ENCODE data around the gene FADS2. TPM values are rescaled to one million over a fixed set of nuclear protein-coding genes. Genes with fewer than 3 reads are reported as not detected.
A peak's percentile ranks its signal among the peaks of the same experiment; 100 is the strongest.

The FADS2 gene
- total and polyA plus RNA-seq, 2 experiments from 2014 or later: 124 to 392 TPM

DNA sequence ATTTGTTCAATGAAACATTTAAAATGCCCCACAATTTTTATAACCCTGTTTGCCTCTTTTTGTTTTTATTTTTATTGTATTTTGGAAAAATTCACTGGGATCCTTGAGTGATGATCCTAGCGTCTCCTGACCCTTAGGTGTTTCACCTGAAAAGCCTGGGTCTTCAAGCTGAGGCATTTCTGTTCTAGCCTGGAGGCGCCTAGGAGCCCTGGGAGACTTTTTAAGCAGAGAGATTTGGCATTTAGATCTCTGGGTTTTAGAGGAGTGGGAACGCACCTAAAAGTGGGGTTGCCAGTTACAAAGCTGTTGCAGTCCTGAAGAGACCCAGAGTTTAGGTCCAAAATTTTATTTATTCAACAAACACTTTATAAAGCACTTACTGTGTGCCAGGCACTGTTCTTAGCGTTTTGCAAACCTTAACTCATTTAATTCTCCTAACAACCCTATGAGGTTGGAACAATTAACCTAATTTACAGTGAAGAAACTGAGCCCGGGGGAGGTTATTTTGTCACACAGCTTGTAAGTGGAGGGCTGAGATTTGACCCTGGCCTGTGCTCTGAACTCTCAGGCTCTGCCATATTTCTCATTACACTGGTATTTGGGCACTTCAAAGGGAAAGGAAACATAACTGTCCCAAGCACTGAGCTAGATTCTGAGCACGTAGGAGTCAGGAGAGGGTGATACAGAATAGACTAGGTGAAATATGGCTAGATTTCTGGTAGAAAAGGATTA is 10.5 kb upstream of the FADS2 start:
- H3K79me2 ChIP-seq (replicated peaks; ENCODE audit: insufficient read depth): peaks cover 68% of the 10 kb centered on the region
- H3F3A ChIP-seq (replicated peaks; ENCODE audit: low read depth): peaks cover 15% of the 10 kb centered on the region
- H4K20me1 ChIP-seq (replicated peaks; ENCODE audit: insufficient read depth): peaks cover 5% of the 10 kb centered on the region
- no peak overlapping the region for H2AFZ ChIP-seq
- ATAC-seq (no peak), DNase-seq (ENCODE audit: low spot score) (no peak)
- H3K4me2 ChIP-seq: peak overlapping the region; percentile 77
- H3K27ac Mint-ChIP-seq: peak overlapping the region; percentile 70
- peak overlapping the region; percentile 96 for H3K4me3 Mint-ChIP-seq
- peaks cover 7% of the 10 kb centered on the region for H3K36me3 ChIP-seq (ENCODE audit: insufficient read depth)
- H3K4me1 ChIP-seq (ENCODE audit: insufficient read depth): peaks cover 11% of the 10 kb centered on the region
- H3K9me2 ChIP-seq (ENCODE audit: insufficient read depth): peaks cover 5% of the 10 kb centered on the region; the same call in 1 of the 2 replicates
- H3K4me3 ChIP-seq: peak overlapping the region; percentile 89
- peaks cover 27% of the 10 kb centered on the region for H3K36me3 Mint-ChIP-seq (ENCODE audit: low read depth)
- peaks cover 15% of the 10 kb centered on the region for H3K4me1 Mint-ChIP-seq
- peaks cover 20% of the 10 kb centered on the region for H3K27me3 Mint-ChIP-seq (ENCODE audit: insufficient read depth, low read depth, poor library complexity)
- peak overlapping the region; percentile 88 for H3K27ac ChIP-seq (ENCODE audit: low read depth)
- TF ChIP-seq, protein P1, sequence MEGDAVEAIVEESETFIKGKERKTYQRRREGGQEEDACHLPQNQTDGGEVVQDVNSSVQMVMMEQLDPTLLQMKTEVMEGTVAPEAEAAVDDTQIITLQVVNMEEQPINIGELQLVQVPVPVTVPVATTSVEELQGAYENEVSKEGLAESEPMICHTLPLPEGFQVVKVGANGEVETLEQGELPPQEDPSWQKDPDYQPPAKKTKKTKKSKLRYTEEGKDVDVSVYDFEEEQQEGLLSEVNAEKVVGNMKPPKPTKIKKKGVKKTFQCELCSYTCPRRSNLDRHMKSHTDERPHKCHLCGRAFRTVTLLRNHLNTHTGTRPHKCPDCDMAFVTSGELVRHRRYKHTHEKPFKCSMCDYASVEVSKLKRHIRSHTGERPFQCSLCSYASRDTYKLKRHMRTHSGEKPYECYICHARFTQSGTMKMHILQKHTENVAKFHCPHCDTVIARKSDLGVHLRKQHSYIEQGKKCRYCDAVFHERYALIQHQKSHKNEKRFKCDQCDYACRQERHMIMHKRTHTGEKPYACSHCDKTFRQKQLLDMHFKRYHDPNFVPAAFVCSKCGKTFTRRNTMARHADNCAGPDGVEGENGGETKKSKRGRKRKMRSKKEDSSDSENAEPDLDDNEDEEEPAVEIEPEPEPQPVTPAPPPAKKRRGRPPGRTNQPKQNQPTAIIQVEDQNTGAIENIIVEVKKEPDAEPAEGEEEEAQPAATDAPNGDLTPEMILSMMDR (conservative IDR thresholded peaks at IDR 0.05; ENCODE audit: low read depth in 2 of 2): no peak
- TF ChIP-seq CREB1 (CRISPR knock-in tag; IDR thresholded peaks at IDR 0.05; ENCODE audit: low read depth): no peak
- H3K9me3 Mint-ChIP-seq: no peaks in the 10 kb centered on the region; the same call in 2 of the 3 replicates
- no peaks in the 10 kb centered on the region for H3K27me3 ChIP-seq (ENCODE audit: insufficient read depth)

DNA sequence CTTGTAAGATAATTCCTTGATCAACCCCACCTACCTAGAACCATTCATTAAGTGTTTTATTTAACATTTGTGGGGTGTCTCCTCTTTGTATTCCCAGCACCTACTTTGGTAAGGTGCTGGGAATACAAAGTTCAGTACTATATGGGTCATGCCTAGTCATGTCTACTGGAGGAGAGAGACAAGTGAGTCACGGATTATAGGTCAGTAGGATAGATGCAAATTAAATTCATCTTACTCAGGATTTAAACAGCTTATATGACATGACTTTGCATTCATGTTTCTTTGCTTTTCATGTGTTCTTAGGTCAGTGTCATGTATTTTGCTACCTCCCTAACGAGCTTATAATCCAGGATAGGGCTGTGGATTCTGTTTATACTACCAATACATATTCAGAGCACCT is 7.9 kb upstream of the FADS2 start:
- Mint-ChIP-seq H3K4me3 (no peak overlapping the region), H3K27me3 (ENCODE audit: insufficient read depth, low read depth, poor library complexity) (peaks cover 12% of the 10 kb centered on the region), H3K9me3 (no peaks in the 10 kb centered on the region; the same call in 2 of the 3 replicates), H3K27ac (no peak overlapping the region), H3K4me1 (peaks cover 7% of the 10 kb centered on the region; the same call in 2 of the 3 replicates), H3K36me3 (ENCODE audit: low read depth) (peaks cover 14% of the 10 kb centered on the region)
- DNase-seq (ENCODE audit: low spot score) (no peak), ATAC-seq (no peak)
- H4K20me1 ChIP-seq (replicated peaks; ENCODE audit: insufficient read depth): peaks cover 5% of the 10 kb centered on the region; the same call in 1 of the 2 replicates
- no peak overlapping the region for H3K27ac ChIP-seq (ENCODE audit: low read depth)
- no peaks in the 10 kb centered on the region for H3K27me3 ChIP-seq (ENCODE audit: insufficient read depth)
- H2AFZ ChIP-seq: no peak overlapping the region
- H3K9me2 ChIP-seq (ENCODE audit: insufficient read depth): no peaks in the 10 kb centered on the region
- TF ChIP-seq EZH2phosphoT487 (IDR thresholded peaks at IDR 0.05; ENCODE audit: unreplicated experiment): no peak
- no peak for TF ChIP-seq JUNB (IDR thresholded peaks at IDR 0.05; ENCODE audit: unreplicated experiment)
- no peak for TF ChIP-seq CREB1 (CRISPR knock-in tag; IDR thresholded peaks at IDR 0.05; ENCODE audit: low read depth)
- TF ChIP-seq POLR2AphosphoS5 (IDR thresholded peaks at IDR 0.05; ENCODE audit: low read depth): no peak
- no peak for TF ChIP-seq NANOG (IDR thresholded peaks at IDR 0.05; ENCODE audit: borderline replicate concordance)
- H3K4me3 ChIP-seq: no peak overlapping the region
- peaks cover 11% of the 10 kb centered on the region for H3K4me1 ChIP-seq (ENCODE audit: insufficient read depth)
- H3K36me3 ChIP-seq (ENCODE audit: insufficient read depth): peaks cover 5% of the 10 kb centered on the region; the same call in 1 of the 2 replicates
- H3K4me2 ChIP-seq: no peak overlapping the region
- peaks cover 15% of the 10 kb centered on the region for H3F3A ChIP-seq (replicated peaks; ENCODE audit: low read depth)
- peaks cover 51% of the 10 kb centered on the region for H3K79me2 ChIP-seq (replicated peaks; ENCODE audit: insufficient read depth)

DNA sequence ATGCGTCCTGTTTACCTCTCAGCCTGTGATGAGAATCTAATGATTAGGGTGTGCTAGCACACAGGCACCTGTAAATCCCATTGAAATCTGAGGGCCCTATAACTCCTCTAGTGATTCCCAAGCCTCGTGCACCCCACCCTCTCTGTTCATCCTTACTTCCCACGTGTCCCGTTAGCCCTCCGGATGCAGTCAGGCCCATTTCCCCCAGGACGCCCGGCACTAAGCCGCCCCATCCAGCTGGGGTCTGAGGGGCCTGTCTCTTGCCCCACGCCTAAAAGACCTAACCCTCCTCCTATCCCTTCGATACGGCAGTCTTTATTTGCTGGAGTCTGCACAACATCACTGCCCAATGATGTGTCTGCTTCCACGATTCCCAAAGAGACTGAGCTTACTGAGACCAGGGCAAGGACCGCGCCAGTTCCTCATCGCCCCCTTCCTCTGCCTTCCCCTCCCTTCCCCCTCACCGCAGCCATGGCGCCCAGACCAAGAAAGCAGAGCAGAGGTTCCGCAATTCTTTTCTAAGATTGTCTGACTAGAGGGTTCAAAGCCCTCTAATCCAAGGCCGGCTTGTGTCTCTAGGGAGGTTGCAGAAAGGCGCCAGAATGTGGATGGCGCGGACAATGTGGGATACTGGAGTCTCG is 1.1 kb upstream of the FADS2 start:
- ATAC-seq (peak; percentile 15), DNase-seq (ENCODE audit: low spot score) (no peak)
- peak overlapping the region; percentile 99 for H3K4me3 ChIP-seq
- H2AFZ ChIP-seq: peak overlapping the region; percentile 86; the same call in 1 of the 2 replicates
- peak overlapping the region; percentile 97 for H3K27ac Mint-ChIP-seq
- peaks cover 42% of the 10 kb centered on the region for H3K79me2 ChIP-seq (replicated peaks; ENCODE audit: insufficient read depth)
- H3K36me3 Mint-ChIP-seq (ENCODE audit: low read depth): peaks cover 36% of the 10 kb centered on the region
- peaks cover 21% of the 10 kb centered on the region for H3K27me3 Mint-ChIP-seq (ENCODE audit: insufficient read depth, low read depth, poor library complexity)
- TF ChIP-seq JUNB (IDR thresholded peaks at IDR 0.05; ENCODE audit: unreplicated experiment) (no peak), ZNF114 (CRISPR knock-in tag; IDR thresholded peaks at IDR 0.05) (no peak), POLR2AphosphoS5 (IDR thresholded peaks at IDR 0.05; ENCODE audit: low read depth) (peak; percentile 32; the same call in 1 of the 2 replicates), EZH2 (IDR thresholded peaks at IDR 0.05; ENCODE audit: low read depth, unreplicated experiment) (no peak), NANOG (IDR thresholded peaks at IDR 0.05; ENCODE audit: borderline replicate concordance) (no peak)
- TF ChIP-seq, protein P2, sequence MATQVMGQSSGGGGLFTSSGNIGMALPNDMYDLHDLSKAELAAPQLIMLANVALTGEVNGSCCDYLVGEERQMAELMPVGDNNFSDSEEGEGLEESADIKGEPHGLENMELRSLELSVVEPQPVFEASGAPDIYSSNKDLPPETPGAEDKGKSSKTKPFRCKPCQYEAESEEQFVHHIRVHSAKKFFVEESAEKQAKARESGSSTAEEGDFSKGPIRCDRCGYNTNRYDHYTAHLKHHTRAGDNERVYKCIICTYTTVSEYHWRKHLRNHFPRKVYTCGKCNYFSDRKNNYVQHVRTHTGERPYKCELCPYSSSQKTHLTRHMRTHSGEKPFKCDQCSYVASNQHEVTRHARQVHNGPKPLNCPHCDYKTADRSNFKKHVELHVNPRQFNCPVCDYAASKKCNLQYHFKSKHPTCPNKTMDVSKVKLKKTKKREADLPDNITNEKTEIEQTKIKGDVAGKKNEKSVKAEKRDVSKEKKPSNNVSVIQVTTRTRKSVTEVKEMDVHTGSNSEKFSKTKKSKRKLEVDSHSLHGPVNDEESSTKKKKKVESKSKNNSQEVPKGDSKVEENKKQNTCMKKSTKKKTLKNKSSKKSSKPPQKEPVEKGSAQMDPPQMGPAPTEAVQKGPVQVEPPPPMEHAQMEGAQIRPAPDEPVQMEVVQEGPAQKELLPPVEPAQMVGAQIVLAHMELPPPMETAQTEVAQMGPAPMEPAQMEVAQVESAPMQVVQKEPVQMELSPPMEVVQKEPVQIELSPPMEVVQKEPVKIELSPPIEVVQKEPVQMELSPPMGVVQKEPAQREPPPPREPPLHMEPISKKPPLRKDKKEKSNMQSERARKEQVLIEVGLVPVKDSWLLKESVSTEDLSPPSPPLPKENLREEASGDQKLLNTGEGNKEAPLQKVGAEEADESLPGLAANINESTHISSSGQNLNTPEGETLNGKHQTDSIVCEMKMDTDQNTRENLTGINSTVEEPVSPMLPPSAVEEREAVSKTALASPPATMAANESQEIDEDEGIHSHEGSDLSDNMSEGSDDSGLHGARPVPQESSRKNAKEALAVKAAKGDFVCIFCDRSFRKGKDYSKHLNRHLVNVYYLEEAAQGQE (IDR thresholded peaks at IDR 0.05; ENCODE audit: unreplicated experiment): no peak
- peak overlapping the region; percentile 87 for H3K4me3 Mint-ChIP-seq
- H3F3A ChIP-seq (replicated peaks; ENCODE audit: low read depth): peaks cover 33% of the 10 kb centered on the region
- H3K27ac ChIP-seq (ENCODE audit: low read depth): peak overlapping the region; percentile 99
- H3K4me2 ChIP-seq: peak overlapping the region; percentile 100
- H3K27me3 ChIP-seq (ENCODE audit: insufficient read depth): no peaks in the 10 kb centered on the region
- H3K36me3 ChIP-seq (ENCODE audit: insufficient read depth): peaks cover 5% of the 10 kb centered on the region
- peaks cover 40% of the 10 kb centered on the region for H3K4me1 ChIP-seq (ENCODE audit: insufficient read depth)
- H3K9me2 ChIP-seq (ENCODE audit: insufficient read depth): no peaks in the 10 kb centered on the region
- peaks cover 3% of the 10 kb centered on the region; the same call in 1 of the 3 replicates for H3K9me3 Mint-ChIP-seq
- peaks cover 23% of the 10 kb centered on the region for H4K20me1 ChIP-seq (replicated peaks; ENCODE audit: insufficient read depth)
- H3K4me1 Mint-ChIP-seq: peaks cover 38% of the 10 kb centered on the region
